ENCODE data around the gene SLC39A10.

SLC39A10 gene

GRCh38 chr2:195735347-195735746 is 78.3 kb downstream of the SLC39A10 start:
- Histone ChIP-seq H3K27ac (ENCODE audit: low read length) (no peak overlapping the region), H2AFZ (ENCODE audit: low read length) (no peak overlapping the region), H4K20me1 (ENCODE audit: insufficient read depth, low read length) (no peaks in the 10 kb centered on the region), H3K27me3 (replicated peaks; ENCODE audit: insufficient read depth, low read length) (no peaks in the 10 kb centered on the region), H3K9ac (ENCODE audit: low read length) (no peak overlapping the region), H3K9me2 (replicated peaks; ENCODE audit: insufficient read depth, low read length) (no peaks in the 10 kb centered on the region), H3K79me2 (ENCODE audit: low read length) (no peaks in the 10 kb centered on the region), H3K4me3 (ENCODE audit: low read length) (no peak overlapping the region), H3K9me3 (replicated peaks; ENCODE audit: insufficient read depth, low read length) (no peaks in the 10 kb centered on the region), H3F3A (ENCODE audit: insufficient read depth, low read length) (no peaks in the 10 kb centered on the region), H3K36me3 (replicated peaks; ENCODE audit: insufficient read depth, low read length) (no peaks in the 10 kb centered on the region), H3K4me1 (ENCODE audit: low read length) (no peaks in the 10 kb centered on the region), H3K4me2 (ENCODE audit: low read depth, low read length) (no peak overlapping the region)
- DNase-seq = no peak
- TF ChIP-seq CTCF (IDR thresholded peaks at IDR 0.05; ENCODE audit: low read length) (no peak), EZH2phosphoT487 (IDR thresholded peaks at IDR 0.05; ENCODE audit: low read length) (no peak), EZH2 (optimal IDR thresholded peaks at IDR 0.05; ENCODE audit: low read depth, low read length) (no peak)

- Histone ChIP-seq H3K27me3 (replicated peaks; ENCODE audit: insufficient read depth, low read length) (no peaks in the 10 kb centered on the region), H3K27ac (ENCODE audit: low read length) (no peak overlapping the region), H3K4me2 (ENCODE audit: low read depth, low read length) (no peak overlapping the region), H3K79me2 (ENCODE audit: low read length) (no peaks in the 10 kb centered on the region), H3K4me3 (ENCODE audit: low read length) (no peak overlapping the region), H3K9me3 (replicated peaks; ENCODE audit: insufficient read depth, low read length) (no peaks in the 10 kb centered on the region), H3F3A (ENCODE audit: insufficient read depth, low read length) (no peaks in the 10 kb centered on the region), H2AFZ (ENCODE audit: low read length) (no peak overlapping the region), H3K36me3 (replicated peaks; ENCODE audit: insufficient read depth, low read length) (no peaks in the 10 kb centered on the region), H3K9ac (ENCODE audit: low read length) (no peak overlapping the region), H3K9me2 (replicated peaks; ENCODE audit: insufficient read depth, low read length) (no peaks in the 10 kb centered on the region), H3K4me1 (ENCODE audit: low read length) (no peaks in the 10 kb centered on the region), H4K20me1 (ENCODE audit: insufficient read depth, low read length) (no peaks in the 10 kb centered on the region)
- TF ChIP-seq EZH2phosphoT487 (IDR thresholded peaks at IDR 0.05; ENCODE audit: low read length) (no peak), EZH2 (optimal IDR thresholded peaks at IDR 0.05; ENCODE audit: low read depth, low read length) (no peak), CTCF (IDR thresholded peaks at IDR 0.05; ENCODE audit: low read length) (no peak)
- DNase-seq = no peak
Observed at GRCh38 chr2:195737511-195738325, 80.7 kb downstream of the SLC39A10 start.

- Histone ChIP-seq H3K4me2 (ENCODE audit: low read depth, low read length) (no peak overlapping the region), H3F3A (ENCODE audit: insufficient read depth, low read length) (no peaks in the 10 kb centered on the region), H3K9ac (ENCODE audit: low read length) (no peak overlapping the region), H3K4me1 (ENCODE audit: low read length) (no peaks in the 10 kb centered on the region), H3K79me2 (ENCODE audit: low read length) (no peaks in the 10 kb centered on the region), H3K27ac (ENCODE audit: low read length) (no peak overlapping the region), H4K20me1 (ENCODE audit: insufficient read depth, low read length) (no peaks in the 10 kb centered on the region), H3K27me3 (replicated peaks; ENCODE audit: insufficient read depth, low read length) (no peaks in the 10 kb centered on the region), H3K9me3 (replicated peaks; ENCODE audit: insufficient read depth, low read length) (no peaks in the 10 kb centered on the region), H3K36me3 (replicated peaks; ENCODE audit: insufficient read depth, low read length) (no peaks in the 10 kb centered on the region), H3K4me3 (ENCODE audit: low read length) (no peak overlapping the region), H3K9me2 (replicated peaks; ENCODE audit: insufficient read depth, low read length) (no peaks in the 10 kb centered on the region), H2AFZ (ENCODE audit: low read length) (no peak overlapping the region)
- TF ChIP-seq CTCF (IDR thresholded peaks at IDR 0.05; ENCODE audit: low read length) (no peak), EZH2 (optimal IDR thresholded peaks at IDR 0.05; ENCODE audit: low read depth, low read length) (no peak), EZH2phosphoT487 (IDR thresholded peaks at IDR 0.05; ENCODE audit: low read length) (no peak)
- DNase-seq = no peak
Observed at GRCh38 chr2:195741191-195741590, 84.2 kb downstream of the SLC39A10 start.

All from MM.1S (cell line).